Fibroblast of skin of abdomen (primary cell): ENCODE measurements around the gene SLC10A7.

Source experiments
- DNase-seq: peaks from one replicate; pipeline ENCODE4 v3.0.0-alpha.2; 2013

The SLC10A7 gene

DNA sequence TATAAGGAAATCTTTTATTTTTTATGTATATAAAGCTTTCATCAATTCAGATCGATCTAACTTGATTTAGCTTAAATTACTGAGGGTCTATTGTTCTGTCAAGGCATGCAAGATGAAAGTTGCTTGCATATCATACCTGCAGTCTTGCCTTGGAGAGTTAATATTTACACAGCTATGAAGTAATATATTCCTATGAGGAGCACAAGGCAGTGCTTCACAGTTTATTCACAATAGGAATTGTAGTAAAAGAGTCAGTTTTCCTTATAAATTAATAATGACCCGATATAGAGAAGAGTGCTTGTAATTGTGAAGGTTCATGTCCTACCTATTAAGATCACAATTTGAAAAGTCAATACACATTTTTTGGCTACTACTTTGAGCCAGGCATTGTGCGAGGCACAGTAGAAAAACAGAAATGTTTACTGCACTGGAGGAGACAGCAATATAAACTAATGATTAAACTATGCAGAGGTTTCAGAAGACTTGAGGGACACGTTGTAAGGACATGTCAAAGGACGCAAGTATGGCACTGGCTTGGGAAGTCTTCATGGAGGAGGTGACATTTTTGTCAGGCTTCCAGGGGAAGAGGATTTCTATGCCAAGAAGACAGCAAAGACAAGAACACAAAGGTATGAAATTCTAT, 268.6 kb downstream of the SLC10A7 start:
- no peak for DNase-seq

DNA sequence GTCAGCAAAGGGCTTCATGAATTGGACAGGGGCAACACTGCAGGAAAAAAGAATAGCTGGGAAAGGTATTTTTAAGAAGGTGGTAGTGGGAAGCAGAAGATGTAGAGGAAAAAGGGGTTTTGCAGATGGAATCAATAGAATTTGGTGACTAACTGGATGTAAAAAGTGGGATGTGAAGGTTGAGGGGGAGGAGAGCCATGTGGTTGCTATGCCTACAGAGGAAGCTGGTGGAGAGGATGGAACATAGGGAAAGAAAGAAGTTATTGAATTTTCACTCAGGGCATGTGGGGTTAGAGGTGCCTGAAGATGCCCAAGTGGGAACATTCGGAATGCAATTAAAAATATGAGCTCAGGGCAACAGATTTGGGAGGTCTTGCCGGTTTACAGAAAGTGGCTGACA, 274.4 kb downstream of the SLC10A7 start:
- peak; percentile 37 for DNase-seq

DNA sequence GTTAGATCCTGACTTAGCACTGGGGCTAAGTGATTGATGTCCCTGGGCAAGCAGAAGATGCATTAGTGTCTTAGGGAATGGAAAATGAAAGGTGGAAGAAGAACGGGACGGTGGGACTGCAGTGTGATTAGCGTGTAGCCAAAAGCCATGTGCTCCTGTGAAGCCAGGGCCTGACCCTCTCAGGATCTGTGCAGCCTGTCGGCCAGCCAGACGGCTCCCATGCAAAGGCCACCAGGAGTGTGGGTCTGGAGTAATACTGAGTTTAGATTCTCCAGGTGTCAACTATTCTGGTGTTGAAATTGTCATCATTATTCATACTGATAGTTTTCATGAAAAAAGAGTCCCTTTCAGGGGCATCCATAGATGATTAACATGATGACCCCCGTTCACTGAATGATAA, 275.4 kb downstream of the SLC10A7 start:
- no peak for DNase-seq

DNA sequence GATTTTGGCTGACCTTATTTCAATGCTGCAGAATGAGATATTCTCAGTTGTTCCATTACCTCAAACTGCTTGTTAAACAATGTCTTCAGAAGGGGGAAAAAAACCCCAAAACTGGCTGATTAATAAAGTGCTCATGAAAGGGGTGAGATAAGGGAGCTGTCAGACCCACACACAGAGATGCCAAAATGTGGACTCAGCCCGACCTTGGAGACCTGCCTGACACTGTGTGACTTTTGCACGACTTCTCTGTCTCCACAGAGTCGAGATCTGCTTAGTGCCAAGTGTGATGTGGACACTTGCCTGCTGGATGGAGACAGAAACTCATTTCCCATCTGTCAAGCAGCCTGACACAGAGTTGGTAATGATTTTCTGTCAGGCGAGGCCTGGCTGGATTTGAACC, 275.9 kb downstream of the SLC10A7 start:
- DNase-seq, result no peak

DNA sequence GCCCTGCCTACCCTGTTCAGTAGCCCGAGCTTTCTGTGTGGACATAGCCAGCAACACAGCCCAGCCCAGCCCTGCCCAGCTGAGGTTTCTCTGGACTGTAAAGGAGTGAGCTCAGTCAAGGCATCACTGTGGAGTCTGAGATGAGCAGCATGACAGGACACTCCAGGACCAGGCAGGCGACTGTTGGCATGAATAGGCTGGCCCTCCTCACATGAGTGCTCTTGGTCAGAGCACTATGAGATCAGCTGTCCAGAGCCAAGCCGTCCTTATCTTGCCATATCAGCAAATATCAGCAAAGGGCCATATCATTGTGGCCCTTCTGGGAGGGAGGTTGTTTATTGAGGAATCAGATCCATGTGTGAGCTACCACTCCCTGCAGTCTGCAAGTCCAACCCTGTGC, 276.5 kb downstream of the SLC10A7 start:
- DNase-seq, result no peak

DNA sequence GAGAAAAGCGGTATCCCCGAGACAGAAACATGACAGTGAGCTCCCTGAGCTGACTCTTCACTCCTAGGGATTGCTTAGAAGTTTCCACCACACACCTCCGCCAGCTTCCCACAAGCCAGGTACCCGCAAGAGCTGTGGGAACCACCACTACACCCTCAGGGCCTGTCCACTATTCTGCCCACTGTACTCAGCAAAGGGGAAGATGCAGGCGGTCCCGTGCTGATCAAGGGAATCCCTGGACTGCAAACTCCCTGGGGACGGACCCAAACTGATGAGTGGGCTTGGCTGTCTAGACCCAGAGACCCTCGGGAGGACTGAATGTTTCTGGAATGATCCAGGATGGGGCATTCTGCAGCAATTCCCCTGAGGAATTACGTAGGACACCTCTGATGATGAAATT, 277.2 kb downstream of the SLC10A7 start:
- DNase-seq, result no peak

DNA sequence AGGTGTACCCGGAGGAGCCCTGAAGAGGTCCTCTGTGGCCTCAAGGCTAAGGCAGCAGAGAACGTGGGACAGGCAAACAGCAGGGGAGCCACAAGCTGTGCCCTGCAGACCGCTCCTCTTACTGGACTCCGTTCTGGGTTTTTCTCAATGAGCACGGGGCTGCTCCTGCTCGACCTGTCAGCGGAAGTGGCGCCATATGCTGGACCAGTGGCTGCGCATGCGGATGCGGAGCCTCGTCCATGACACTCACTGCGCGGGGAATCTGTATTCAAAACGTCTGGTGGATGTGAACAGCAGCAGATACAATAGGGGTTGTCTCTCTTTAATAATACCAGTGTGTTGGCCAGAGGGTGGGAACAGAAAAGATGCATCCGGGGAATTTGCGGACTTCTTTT, 277.9 kb downstream of the SLC10A7 start:
- DNase-seq, result no peak

DNA sequence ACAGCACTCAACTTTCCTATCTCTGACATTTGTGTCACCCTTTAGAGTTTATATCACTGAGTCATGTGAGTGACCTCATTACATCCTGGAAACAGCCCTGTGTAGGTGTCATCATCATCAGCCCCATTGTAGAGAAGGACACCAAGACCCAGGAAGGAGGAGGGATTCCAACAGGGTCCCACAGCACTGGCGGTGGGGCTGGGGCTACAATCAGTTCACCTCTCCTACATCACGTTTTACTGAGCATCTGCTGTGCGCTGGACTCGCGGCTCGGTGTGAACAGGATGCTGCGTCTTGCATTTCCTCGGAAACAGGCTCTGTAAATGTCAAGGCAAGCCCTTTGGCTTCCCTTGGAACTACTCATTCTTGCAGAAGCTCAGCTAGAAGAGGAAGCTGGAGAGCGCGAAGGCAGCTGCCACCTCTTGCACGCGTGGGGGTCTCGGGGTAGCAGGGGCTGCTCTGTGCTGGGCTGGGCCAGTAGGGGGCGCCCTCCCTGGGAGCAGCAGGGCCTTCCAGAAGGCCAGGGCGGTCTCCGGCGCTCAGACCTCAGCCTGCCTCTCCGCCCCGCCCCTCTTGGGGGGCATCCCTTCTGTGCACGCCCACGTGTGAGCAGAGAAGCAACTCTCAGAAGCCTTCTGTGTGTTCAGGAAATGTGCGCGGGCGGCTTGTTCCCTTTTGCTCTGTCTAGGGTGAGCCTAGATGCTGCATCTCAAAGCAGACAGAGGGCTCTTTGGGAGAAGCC, 278.4 kb downstream of the SLC10A7 start:
- DNase-seq, result no peak

DNA sequence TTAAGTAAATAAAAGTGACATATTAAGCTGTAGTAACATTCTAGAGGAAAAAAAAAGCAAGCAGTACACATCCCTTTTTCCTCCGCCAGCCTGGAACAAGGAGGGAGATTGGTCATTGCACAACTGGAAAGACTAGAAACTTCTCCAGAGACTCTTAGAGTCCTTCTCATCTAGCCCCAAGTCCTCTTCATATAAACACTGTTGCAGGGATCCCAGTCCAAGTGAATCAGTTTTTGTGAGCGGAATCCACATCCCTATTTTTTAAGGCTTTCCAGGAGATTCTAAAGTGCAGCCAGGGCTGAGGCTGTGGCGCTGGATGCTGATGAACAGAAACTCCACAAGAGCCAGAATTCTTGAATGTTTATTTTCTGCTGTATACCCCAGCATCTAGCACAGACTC, 283.6 kb downstream of the SLC10A7 start:
- no peak for DNase-seq

DNA sequence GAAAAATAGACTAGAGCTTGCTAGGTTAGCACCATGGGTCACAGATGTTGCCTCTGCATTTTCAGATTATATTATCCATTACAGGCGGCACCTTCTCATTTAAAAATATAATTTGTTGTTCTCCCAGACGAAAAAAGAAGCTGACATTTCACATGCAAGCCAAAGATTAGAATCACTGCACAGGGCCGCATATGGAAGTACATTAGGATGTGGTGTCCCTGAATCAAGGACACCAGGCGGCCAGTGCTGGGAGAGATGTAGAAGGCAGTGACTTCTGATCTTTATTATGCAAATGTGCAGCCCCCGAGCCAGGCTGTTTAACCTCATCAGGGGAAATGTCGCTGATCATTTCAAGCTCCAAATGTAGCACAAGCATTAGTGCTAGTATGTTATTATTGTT, 284.6 kb downstream of the SLC10A7 start:
- DNase-seq, result no peak

DNA sequence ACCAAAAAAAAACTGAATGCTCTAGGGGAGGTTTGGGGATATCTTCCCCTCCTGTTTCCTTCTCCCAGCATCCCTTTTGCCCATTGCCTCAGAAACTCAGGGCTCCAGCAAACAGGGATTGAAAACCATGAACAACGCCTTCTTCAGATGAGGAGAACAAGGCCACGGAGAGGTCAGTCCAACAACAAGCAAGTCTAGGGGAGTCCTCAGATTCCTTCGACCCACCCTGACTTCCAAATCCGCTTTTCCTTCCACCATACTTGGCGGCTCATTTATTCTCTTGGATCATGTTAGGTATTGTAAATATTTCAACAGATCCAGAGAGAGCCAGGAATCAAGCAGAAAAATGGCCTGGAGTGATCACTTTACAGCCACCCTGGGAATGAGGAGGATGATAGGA, 285.5 kb downstream of the SLC10A7 start:
- DNase-seq, result no peak

DNA sequence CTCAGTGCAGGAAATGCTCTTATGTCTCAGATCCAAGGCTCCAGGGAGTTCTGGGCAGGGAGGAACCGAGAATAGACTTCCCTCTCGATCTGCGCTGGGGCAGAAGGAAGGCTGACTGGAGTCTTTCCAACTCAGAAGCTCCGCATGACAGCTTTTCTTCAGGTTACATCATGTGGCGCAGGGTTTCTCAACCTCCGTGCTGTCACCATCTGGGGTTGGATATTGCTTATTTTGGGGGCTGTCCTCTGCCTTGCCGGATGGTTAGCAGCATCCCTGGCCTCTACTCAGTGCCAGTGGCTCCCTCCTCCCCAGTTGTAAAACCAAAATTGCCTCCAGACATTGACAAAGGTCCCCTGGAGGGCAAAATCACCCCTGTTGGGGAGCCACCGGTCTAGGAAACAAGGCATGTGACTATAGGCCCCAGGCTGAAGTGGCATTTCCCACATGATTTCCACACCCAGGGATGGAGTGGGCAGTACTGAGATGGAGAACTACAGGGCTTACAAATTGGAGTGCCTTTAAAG, 286.0 kb downstream of the SLC10A7 start:
- DNase-seq, result peak; percentile 51

DNA sequence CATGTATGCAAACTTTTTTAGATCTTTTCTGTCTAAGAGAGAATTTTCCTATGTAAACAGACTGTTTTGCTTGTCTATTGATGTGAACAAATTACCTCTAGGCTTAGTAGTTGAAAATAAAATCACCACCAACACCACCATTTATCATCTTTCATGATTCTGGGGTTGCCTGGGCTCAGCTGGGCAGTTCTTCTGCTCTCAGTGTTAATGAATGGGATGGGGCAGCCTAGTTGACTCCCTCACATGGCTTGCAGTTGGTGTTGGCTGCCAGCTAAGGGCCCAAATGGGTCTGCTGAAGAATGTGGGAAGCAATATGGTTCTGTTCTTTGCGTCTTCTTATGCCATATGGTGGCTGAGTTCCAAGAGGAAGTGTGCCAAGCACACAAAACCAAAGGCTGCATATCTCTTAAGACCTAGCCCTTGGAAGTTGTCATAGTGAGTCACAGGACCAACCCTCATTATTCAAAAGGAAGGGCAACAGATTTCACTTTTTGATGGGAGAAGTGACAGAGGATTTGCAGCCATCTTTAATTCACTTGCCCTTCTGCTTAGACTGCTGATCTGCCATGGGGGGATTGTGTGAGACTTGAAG, 289.5 kb downstream of the SLC10A7 start:
- no peak for DNase-seq

DNA sequence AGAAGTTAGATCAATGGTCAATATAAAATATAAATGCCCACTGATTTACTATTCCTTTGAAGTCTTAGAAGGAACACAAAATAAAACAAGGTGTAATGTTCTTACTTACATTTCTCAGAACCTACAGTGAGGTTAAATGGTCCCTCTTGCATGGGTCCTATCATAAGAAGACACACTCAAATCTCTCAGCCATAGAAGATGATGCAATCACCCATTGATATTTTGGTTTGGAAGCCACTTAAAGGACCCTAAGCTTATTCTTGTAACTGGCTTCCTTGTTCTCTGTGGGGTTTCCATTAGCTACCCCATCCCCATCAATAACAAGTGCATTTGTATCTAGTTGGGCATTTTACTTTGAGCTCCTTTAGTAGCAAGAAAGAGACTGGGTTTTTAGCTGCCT, 292.3 kb downstream of the SLC10A7 start:
- no peak for DNase-seq

DNA sequence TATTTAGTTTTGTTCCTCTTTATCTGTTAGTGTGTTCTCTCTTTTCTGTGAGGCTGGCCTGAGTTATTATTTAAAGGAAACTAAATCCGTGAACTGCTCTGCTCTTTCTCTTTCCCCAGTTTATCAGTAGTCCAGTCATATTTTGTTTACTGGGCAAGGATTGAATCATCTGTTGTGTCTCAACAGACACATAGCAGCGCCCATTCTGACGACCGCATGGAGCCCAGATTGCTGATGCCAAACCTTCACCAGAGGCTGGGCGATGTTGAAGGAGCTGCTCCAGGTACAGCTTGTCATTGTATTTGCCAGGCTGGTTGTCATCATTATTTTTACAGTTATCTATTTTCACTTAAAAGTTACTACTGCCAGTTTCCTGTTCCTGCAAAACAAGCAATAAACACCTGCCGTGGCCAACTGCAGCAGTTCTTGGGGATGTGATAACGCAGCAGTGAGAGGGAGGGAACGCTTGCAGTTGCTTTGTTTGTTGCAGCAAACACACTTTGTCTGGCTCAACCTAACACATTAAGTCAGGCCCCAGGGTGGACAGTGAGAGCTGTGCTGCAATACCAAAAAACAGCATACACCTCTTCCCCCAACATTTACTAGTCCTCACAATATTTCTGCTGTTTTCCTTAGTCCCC, 297.3 kb downstream of the SLC10A7 start:
- DNase-seq, result no peak

DNA sequence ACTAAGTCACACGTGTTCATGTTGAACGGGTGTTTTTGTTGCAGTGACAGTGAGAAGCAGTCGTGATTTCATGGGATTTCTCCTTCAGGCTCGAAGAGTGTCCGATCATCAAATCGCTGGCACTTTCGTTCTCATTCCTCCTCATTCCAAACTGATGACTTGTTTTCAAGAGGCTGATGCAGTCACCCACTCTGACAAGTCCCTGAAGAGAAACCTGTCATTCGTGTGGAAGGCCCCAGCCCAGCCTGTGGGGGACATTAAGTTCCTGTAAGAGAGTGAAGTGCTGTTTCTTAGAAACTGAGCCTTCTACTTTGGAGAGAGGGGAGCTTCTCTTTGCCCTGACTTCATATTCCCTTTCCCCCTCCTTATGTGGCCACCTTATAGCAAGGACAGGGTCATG, 299.4 kb downstream of the SLC10A7 start:
- peak; percentile 43 for DNase-seq

DNA sequence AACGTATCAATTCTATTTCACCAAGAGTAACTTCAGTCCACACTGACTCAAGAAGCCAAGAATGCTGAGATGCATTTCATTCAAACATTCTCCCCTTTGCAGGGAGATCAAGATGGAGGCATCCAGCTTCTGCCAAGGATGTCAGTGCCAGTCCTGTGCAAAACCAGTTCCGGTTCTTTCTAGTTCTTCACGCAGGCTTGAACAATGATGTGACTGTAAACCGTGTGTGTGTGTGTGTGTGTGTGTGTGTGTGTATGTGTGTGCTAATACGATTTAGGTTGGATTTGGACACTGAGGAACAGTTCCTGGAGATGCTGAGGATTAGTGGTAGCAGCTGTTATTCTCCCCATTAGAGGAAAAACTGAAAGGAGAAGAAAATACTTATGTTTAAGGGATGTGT, 307.5 kb downstream of the SLC10A7 start, which contains the start of gene REELD1:
TSS of gene REELD1 (plus strand) at position 301 of the 400 bp plus-strand sequence. CDS start 2,415 bp downstream, outside the sequence.
- DNase-seq, result no peak

DNA sequence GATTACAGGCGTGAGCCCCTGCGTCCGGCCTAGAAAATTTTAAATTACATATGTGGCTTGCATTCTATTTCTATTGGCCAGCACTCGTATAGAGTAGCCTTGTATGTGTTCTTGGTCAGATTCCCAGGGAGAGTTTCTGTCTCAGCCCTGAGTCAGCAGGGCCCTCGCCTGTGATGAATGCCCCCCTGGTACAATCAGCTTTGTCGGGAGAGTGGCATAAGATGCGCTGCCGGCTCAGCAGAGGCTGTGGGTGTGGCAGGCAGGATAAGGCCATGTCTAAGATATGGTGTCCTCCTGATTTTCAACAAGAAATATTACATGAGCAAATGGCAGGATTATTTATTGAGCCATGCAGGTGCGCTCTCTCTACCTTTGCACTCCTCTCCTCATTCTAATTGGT, 309.0 kb downstream of the SLC10A7 start:
- no peak for DNase-seq

DNA sequence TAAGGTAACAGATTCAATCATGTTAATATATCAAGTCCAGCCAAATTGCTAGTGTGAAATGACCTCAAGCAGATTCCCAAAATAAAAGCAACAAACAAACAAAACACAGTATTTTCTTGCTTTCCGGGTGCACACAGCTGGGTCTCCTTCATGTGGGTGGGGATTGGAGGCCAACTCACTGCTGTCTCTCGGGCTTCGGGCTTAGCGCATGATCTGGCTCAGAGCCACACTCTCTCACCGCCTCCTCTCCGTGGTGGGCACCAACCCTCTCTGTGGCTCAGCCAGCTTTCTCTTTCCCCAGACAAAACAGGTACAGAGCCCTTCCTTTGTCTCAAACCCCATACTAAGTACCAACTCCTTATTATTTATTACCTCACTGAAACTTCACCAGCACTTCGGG, 310.3 kb downstream of the SLC10A7 start:
- no peak for DNase-seq

DNA sequence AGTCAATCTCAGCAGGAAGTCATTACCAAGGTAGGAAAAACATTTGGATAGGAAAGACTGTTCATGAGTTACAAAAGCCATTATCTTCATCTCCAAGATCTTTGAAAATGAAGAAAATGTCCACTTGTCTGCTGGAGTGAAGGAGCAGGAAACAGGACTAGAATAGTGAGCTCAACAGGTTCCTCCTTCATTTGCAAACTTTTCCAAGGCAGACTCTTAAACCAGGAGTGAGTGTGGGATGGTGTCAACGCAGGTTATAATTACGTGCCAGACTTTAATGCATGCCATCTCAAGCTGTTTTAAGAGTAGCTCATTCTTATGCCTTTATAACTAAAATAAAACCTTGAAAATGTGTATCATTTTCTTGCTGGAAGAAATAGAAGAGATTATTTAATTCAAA, 310.9 kb downstream of the SLC10A7 start:
- no peak for DNase-seq

DNA sequence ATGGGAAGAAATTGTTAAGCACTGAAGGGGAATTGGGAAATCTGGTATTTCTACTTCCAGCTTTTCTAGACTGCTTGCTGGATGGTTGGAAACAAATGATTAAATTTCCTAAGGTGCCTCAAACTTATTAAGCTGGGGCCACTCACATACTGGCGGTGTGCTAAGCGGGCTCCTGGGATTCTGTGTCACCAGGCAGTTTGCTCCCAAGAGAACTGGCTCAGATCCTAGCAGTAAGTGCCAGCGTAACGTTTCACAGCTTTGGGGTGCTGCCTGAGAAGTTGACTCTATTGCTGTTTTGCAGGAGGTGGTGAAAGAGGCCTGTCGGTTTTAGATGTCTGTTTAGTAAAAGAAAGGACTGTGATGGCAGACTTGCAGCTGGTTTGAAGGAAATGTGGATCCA, 314.3 kb downstream of the SLC10A7 start:
- no peak for DNase-seq
